K562 (cell line): ENCODE measurements around the gene AGMO. TPM values are rescaled to one million over a fixed set of nuclear protein-coding genes. Genes with fewer than 3 reads are reported as not detected.

Experiments used
- DDX20 ChIP-seq: fragments of 450-650 bp; IDR thresholded peaks from 2 replicates; pipeline ENCODE4 v1.6.1; 2016; ENCODE audit warnings: missing genetic modification characterization, low read depth, mild to moderate bottlenecking, missing compliant biosample characterization, moderate library complexity
- MAFF ChIP-seq: IDR thresholded peaks from 2 replicates; pipeline ENCODE4 v1.6.1; 2012; ENCODE audit warnings: low read length, improper control_type of control experiment
- PRPF4 ChIP-seq: fragments of 200-400 bp; formaldehyde crosslinking; IDR thresholded peaks from one replicate; pipeline ENCODE4 v1.6.1; 2017; ENCODE audit warnings: low read length, low read depth, mild to moderate bottlenecking; ENCODE audit not compliant: insufficient read depth, poor library complexity, severe bottlenecking
- SNRNP70 ChIP-seq: fragments of 200-400 bp; formaldehyde crosslinking; optimal IDR thresholded peaks from 2 replicates; pipeline ENCODE3; 2017; ENCODE audit warnings: low read depth, low read length
- TRIM24 ChIP-seq, 2 experiments: fragments of 450-650 bp; IDR thresholded peaks; 2 replicates each; pipeline ENCODE4 v1.6.1; 2016
- ZNF57 ChIP-seq: fragments of 450-650 bp; formaldehyde crosslinking; IDR thresholded peaks from 2 replicates; pipeline ENCODE4 v1.4.0; 2020; ENCODE audit warnings: mild to moderate bottlenecking, moderate library complexity
- polyA plus RNA-seq, 8 experiments: library from polyadenylated mRNA; depleted of rRNA in 4 of 8; stranded (reverse) in 5 of 8; unstranded in 3 of 8; fragments of >200 nt; fragmentation: Nextera tagmentation in 2 of 8; fragmentation: Illumina TruSeq in 1 of 8; extraction: Ambion mirVana in 2 of 8; extraction: Trizol in 1 of 8; gene quantifications; 2 replicates each; pipeline versions ENCODE4 v1.2.1 to v1.2.3, GENCODE V29; 2011 to 2014; ENCODE audit warnings: inconsistent platforms in 1 of 8, missing spikeins in 1 of 8
- total RNA-seq, 7 experiments: library from RNA; depleted of rRNA in 6 of 7; stranded (reverse); fragments of >200 nt in 6 of 7; fragmentation: Illumina TruSeq in 2 of 7; extraction: Trizol in 2 of 7; gene quantifications; 2 replicates each; pipeline versions ENCODE4 v1.2.1 to v1.2.3, GENCODE V29; 2011 to 2021; ENCODE audit warnings: low replicate concordance in 1 of 7
- TF ChIP-seq, protein P1 (sequence below): fragments of 450-650 bp; IDR thresholded peaks from 2 replicates; pipeline ENCODE4 v1.6.1; 2016; ENCODE audit warnings: mild to moderate bottlenecking, moderate library complexity
- TF ChIP-seq, protein P2 (sequence below): sonication (generic); formaldehyde crosslinking; IDR thresholded peaks from 2 replicates; pipeline ENCODE4 v1.8.1; 2023; ENCODE audit warnings: mild to moderate bottlenecking, missing genetic modification reagents, moderate library complexity
- TF ChIP-seq, protein P3 (sequence below): fragments of 450-650 bp; IDR thresholded peaks from 2 replicates; pipeline ENCODE4 v1.6.1; 2017; ENCODE audit warnings: antibody characterized with exemption

AGMO gene
- total and polyA plus RNA-seq, 9 of the 15 experiments (the other 6 are each of a cell fraction or from before 2014, with no cell fraction given), result 0.30 to 1.4 (median 0.69) TPM; not detected in 1

DNA sequence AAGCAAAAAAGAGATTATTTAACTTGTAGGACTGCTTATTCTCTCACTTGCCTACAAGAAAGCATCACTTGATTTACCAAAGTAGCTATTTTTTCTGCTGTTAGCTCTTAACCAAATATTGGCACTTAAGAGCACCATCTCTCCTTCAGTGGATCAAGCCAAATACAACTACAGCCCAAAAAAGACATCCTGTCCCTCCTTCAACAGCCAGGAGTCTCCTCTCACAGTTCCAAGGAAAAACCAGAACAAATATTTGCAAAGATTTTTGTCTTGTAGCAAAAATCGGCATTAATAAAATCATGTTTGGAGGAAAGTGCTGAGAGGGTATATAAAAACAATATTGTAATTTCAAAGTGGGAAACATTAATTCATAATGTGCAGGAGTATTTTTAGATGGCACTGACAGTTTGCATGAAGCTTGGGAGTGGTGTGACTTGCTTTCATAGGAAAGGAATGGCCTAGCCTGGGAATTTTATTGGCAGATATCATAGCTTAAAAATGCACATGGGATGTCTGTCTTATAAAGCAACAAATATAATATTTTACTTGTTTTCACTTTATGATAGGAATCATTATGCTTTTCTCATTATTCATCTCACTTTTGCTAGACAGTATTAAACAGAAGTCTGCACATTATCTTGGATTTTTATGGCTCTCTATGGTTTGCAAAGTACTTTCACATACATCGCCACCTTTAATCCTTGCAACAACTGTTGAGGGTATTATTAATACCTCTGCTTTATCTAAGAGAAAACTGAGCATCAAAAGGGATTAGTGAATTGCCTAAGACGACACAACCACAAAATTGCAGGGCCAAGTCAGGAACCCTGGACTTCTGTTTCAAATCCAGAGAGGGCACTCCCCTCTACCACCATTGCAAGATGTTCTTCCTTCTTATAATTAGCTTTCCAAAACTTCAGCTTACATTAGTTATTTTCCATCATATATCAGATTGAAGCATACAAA is 103.5 kb downstream of the AGMO start (continued):
- TF ChIP-seq, protein P1, sequence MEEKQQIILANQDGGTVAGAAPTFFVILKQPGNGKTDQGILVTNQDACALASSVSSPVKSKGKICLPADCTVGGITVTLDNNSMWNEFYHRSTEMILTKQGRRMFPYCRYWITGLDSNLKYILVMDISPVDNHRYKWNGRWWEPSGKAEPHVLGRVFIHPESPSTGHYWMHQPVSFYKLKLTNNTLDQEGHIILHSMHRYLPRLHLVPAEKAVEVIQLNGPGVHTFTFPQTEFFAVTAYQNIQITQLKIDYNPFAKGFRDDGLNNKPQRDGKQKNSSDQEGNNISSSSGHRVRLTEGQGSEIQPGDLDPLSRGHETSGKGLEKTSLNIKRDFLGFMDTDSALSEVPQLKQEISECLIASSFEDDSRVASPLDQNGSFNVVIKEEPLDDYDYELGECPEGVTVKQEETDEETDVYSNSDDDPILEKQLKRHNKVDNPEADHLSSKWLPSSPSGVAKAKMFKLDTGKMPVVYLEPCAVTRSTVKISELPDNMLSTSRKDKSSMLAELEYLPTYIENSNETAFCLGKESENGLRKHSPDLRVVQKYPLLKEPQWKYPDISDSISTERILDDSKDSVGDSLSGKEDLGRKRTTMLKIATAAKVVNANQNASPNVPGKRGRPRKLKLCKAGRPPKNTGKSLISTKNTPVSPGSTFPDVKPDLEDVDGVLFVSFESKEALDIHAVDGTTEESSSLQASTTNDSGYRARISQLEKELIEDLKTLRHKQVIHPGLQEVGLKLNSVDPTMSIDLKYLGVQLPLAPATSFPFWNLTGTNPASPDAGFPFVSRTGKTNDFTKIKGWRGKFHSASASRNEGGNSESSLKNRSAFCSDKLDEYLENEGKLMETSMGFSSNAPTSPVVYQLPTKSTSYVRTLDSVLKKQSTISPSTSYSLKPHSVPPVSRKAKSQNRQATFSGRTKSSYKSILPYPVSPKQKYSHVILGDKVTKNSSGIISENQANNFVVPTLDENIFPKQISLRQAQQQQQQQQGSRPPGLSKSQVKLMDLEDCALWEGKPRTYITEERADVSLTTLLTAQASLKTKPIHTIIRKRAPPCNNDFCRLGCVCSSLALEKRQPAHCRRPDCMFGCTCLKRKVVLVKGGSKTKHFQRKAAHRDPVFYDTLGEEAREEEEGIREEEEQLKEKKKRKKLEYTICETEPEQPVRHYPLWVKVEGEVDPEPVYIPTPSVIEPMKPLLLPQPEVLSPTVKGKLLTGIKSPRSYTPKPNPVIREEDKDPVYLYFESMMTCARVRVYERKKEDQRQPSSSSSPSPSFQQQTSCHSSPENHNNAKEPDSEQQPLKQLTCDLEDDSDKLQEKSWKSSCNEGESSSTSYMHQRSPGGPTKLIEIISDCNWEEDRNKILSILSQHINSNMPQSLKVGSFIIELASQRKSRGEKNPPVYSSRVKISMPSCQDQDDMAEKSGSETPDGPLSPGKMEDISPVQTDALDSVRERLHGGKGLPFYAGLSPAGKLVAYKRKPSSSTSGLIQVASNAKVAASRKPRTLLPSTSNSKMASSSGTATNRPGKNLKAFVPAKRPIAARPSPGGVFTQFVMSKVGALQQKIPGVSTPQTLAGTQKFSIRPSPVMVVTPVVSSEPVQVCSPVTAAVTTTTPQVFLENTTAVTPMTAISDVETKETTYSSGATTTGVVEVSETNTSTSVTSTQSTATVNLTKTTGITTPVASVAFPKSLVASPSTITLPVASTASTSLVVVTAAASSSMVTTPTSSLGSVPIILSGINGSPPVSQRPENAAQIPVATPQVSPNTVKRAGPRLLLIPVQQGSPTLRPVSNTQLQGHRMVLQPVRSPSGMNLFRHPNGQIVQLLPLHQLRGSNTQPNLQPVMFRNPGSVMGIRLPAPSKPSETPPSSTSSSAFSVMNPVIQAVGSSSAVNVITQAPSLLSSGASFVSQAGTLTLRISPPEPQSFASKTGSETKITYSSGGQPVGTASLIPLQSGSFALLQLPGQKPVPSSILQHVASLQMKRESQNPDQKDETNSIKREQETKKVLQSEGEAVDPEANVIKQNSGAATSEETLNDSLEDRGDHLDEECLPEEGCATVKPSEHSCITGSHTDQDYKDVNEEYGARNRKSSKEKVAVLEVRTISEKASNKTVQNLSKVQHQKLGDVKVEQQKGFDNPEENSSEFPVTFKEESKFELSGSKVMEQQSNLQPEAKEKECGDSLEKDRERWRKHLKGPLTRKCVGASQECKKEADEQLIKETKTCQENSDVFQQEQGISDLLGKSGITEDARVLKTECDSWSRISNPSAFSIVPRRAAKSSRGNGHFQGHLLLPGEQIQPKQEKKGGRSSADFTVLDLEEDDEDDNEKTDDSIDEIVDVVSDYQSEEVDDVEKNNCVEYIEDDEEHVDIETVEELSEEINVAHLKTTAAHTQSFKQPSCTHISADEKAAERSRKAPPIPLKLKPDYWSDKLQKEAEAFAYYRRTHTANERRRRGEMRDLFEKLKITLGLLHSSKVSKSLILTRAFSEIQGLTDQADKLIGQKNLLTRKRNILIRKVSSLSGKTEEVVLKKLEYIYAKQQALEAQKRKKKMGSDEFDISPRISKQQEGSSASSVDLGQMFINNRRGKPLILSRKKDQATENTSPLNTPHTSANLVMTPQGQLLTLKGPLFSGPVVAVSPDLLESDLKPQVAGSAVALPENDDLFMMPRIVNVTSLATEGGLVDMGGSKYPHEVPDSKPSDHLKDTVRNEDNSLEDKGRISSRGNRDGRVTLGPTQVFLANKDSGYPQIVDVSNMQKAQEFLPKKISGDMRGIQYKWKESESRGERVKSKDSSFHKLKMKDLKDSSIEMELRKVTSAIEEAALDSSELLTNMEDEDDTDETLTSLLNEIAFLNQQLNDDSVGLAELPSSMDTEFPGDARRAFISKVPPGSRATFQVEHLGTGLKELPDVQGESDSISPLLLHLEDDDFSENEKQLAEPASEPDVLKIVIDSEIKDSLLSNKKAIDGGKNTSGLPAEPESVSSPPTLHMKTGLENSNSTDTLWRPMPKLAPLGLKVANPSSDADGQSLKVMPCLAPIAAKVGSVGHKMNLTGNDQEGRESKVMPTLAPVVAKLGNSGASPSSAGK, result no peak
- TF ChIP-seq ZNF57 (CRISPR knock-in tag) (no peak), PRPF4 (no peak), MAFF (no peak), TRIM24 (IDR thresholded peaks at IDR 0.05) (no peak), DDX20 (tag) (no peak), SNRNP70 (no peak)
- TF ChIP-seq, protein P2, sequence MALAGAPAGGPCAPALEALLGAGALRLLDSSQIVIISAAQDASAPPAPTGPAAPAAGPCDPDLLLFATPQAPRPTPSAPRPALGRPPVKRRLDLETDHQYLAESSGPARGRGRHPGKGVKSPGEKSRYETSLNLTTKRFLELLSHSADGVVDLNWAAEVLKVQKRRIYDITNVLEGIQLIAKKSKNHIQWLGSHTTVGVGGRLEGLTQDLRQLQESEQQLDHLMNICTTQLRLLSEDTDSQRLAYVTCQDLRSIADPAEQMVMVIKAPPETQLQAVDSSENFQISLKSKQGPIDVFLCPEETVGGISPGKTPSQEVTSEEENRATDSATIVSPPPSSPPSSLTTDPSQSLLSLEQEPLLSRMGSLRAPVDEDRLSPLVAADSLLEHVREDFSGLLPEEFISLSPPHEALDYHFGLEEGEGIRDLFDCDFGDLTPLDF (CRISPR knock-in tag), result no peak
- TF ChIP-seq, protein P3, sequence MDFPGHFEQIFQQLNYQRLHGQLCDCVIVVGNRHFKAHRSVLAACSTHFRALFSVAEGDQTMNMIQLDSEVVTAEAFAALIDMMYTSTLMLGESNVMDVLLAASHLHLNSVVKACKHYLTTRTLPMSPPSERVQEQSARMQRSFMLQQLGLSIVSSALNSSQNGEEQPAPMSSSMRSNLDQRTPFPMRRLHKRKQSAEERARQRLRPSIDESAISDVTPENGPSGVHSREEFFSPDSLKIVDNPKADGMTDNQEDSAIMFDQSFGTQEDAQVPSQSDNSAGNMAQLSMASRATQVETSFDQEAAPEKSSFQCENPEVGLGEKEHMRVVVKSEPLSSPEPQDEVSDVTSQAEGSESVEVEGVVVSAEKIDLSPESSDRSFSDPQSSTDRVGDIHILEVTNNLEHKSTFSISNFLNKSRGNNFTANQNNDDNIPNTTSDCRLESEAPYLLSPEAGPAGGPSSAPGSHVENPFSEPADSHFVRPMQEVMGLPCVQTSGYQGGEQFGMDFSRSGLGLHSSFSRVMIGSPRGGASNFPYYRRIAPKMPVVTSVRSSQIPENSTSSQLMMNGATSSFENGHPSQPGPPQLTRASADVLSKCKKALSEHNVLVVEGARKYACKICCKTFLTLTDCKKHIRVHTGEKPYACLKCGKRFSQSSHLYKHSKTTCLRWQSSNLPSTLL, result no peak
